HG02981 (cell line): Measurements from ENCODE around the gene LRRN2.
"Not testable (repeated sequence)": the region's sequence is repeated elsewhere in the genome, so short reads cannot be mapped to it uniquely, and the experiment has no call there.

ENCODE experiments used
- ATAC-seq: cut with Tn5 transposase; IDR thresholded peaks from one replicate; pipeline ENCODE4 v1.9.1; 2021; ENCODE audit warnings: mild to moderate bottlenecking, moderate library complexity; ENCODE audit not compliant: unreplicated experiment

The LRRN2 gene

GRCh38 chr1:204633665-204634064 lies 51.9 kb downstream of the LRRN2 start:
- no peak for ATAC-seq

- no peak for ATAC-seq
These were observed 55.2 kb downstream of the LRRN2 start for GRCh38 chr1:204630132-204630905.

- ATAC-seq, result not testable (repeated sequence)
These were observed 56.1 kb downstream of the LRRN2 start for GRCh38 chr1:204629459-204629858.

GRCh38 chr1:204628868-204629267 lies 56.7 kb downstream of the LRRN2 start:
- ATAC-seq, result no peak

- no peak for ATAC-seq
These were observed 58.1 kb downstream of the LRRN2 start for GRCh38 chr1:204627436-204627835.

GRCh38 chr1:204626381-204626780 lies 59.2 kb downstream of the LRRN2 start:
- no peak for ATAC-seq

GRCh38 chr1:204624631-204625216 lies 60.8 kb downstream of the LRRN2 start:
- no peak for ATAC-seq

GRCh38 chr1:204623894-204624361 lies 61.6 kb downstream of the LRRN2 start:
- no peak for ATAC-seq

- no peak for ATAC-seq
These were observed 62.1 kb downstream of the LRRN2 start for GRCh38 chr1:204623365-204623893.

GRCh38 chr1:204621996-204622395 lies 63.5 kb downstream of the LRRN2 start:
- ATAC-seq, result no peak

- no peak for ATAC-seq
These were observed 64.1 kb downstream of the LRRN2 start for GRCh38 chr1:204621396-204621795.

- no peak for ATAC-seq
These were observed 65.8 kb downstream of the LRRN2 start for GRCh38 chr1:204619721-204620120.

GRCh38 chr1:204618148-204618760 lies 67.3 kb downstream of the LRRN2 start:
- no peak for ATAC-seq

GRCh38 chr1:204617256-204618147 lies 68.0 kb downstream of the LRRN2 start:
- ATAC-seq, result no peak

- ATAC-seq, result no peak
These were observed 68.9 kb downstream of the LRRN2 start for GRCh38 chr1:204616641-204617040.

- ATAC-seq, result no peak
These were observed 69.7 kb downstream of the LRRN2 start for GRCh38 chr1:204615881-204616280.

GRCh38 chr1:204613636-204614035 lies 71.9 kb downstream of the LRRN2 start:
- ATAC-seq, result no peak

GRCh38 chr1:204612326-204612725 lies 73.2 kb downstream of the LRRN2 start:
- ATAC-seq, result no peak

- no peak for ATAC-seq
These were observed 74.5 kb downstream of the LRRN2 start for GRCh38 chr1:204611036-204611435.

GRCh38 chr1:204607910-204608309 lies 77.6 kb downstream of the LRRN2 start:
- no peak for ATAC-seq

- no peak for ATAC-seq
These were observed 79.7 kb downstream of the LRRN2 start for GRCh38 chr1:204605791-204606190.
